K562 (cell line): ENCODE measurements around the gene ZNF749. TPM values are rescaled to one million over a fixed set of nuclear protein-coding genes. Genes with fewer than 3 reads are reported as not detected.

Experiments used
- ATAC-seq: fragments of 200-7000 bp; cut with Tn5 transposase; 3 replicates; pipeline ENCODE4 v1.9.1; 2020; ENCODE audit warnings: moderate library complexity
- BruUV-seq: library from RNA; stranded (reverse); fragments of 400-500 nt; replicated peaks from 2 replicates; lab custom pipeline; 2021; lab: Mats Ljungman, UMichigan
- CTCF ChIA-PET: fragments of 300-600 bp; formaldehyde crosslinking; extraction: SDS; loops from one replicate; lab custom pipeline; 2021; ENCODE audit warnings: low intra/inter-chr PET ratio; lab: Yijun Ruan, JAX
- POLR2A ChIA-PET: fragments of 300-600, 350-650 bp; sonication (Branson Sonifier 250); formaldehyde crosslinking; extraction: SDS; loops from one replicate; lab custom pipeline; 2021; ENCODE audit warnings: antibody characterized with exemption, inconsistent platforms; lab: Yijun Ruan, JAX
- DNase-seq, 4 experiments: peaks; one replicate each; pipeline versions ENCODE4 v3.0.0 to v3.0.0-alpha.2; 2011 to 2018; ENCODE audit warnings: low spot score in 3 of 4, mixed read lengths in 3 of 4; ENCODE audit errors: extremely low read depth in 1 of 4
- FAIRE-seq: peaks from 2 replicates; lab custom pipeline; 2011; peaks lifted over from hg19 to GRCh38; lab: Jason Lieb, UNC
- H2AFZ ChIP-seq: 2 replicates; pipeline ENCODE4 v1.6.0; 2011; ENCODE audit warnings: low read depth, low read length, control low read depth, inconsistent platforms
- H3K27ac ChIP-seq: fragments of 200-600 bp; 3 replicates; pipeline ENCODE4 v1.8.0; 2011; ENCODE audit warnings: low read depth, mild to moderate bottlenecking, control low read depth, inconsistent platforms, low read length, moderate library complexity, mixed read lengths; ENCODE audit errors: extremely low read depth
- H3K27me3 ChIP-seq, 2 experiments: fragments of 300-600 bp in 1 of 2; 2 replicates in 1 of 2; 3 replicates in 1 of 2; pipeline versions ENCODE4 v1.6.0 to v1.8.0; 2011; ENCODE audit warnings: inconsistent platforms in 2 of 2, low read length in 2 of 2, mild to moderate bottlenecking in 1 of 2, mixed read lengths in 1 of 2, moderate library complexity in 1 of 2; ENCODE audit not compliant: control insufficient read depth in 2 of 2, insufficient read depth in 2 of 2
- H3K36me3 ChIP-seq: fragments of 300-600 bp; 3 replicates; pipeline ENCODE4 v1.8.0; 2011; ENCODE audit warnings: mild to moderate bottlenecking, low read length, inconsistent platforms; ENCODE audit not compliant: control insufficient read depth, insufficient read depth
- H3K4me1 ChIP-seq, 2 experiments: fragments of 200-600 bp in 1 of 2; replicated peaks in 1 of 2; 2 replicates in 1 of 2; 3 replicates in 1 of 2; pipeline versions ENCODE4 v1.5.1 to v1.8.0; 2011; ENCODE audit warnings: inconsistent platforms in 2 of 2, low read length in 2 of 2, mild to moderate bottlenecking in 1 of 2, mixed read lengths in 1 of 2, moderate library complexity in 1 of 2; ENCODE audit not compliant: control insufficient read depth in 2 of 2, insufficient read depth in 2 of 2
- H3K4me2 ChIP-seq: 2 replicates; pipeline ENCODE4 v1.6.1; 2011; ENCODE audit warnings: low read length, control low read depth, inconsistent platforms, mixed read lengths; ENCODE audit not compliant: insufficient read depth
- H3K4me3 ChIP-seq: fragments of 200-600 bp; sonication (generic), shearing (Covaris generic); 2 replicates; pipeline ENCODE4 v1.5.1; 2016; ENCODE audit warnings: control low read depth, inconsistent platforms
- H3K79me2 ChIP-seq: fragments of 200-600 bp; 3 replicates; pipeline ENCODE4 v1.8.0; 2011; ENCODE audit warnings: low read length, inconsistent platforms; ENCODE audit not compliant: control insufficient read depth, insufficient read depth
- H3K9ac ChIP-seq, 2 experiments: 2 replicates each; pipeline versions ENCODE4 v1.6.0 to v1.6.1; 2011; ENCODE audit warnings: low read depth in 2 of 2, low read length in 2 of 2, control low read depth in 1 of 2, inconsistent platforms in 1 of 2, mild to moderate bottlenecking in 1 of 2, mixed read lengths in 1 of 2; ENCODE audit not compliant: insufficient read depth in 1 of 2
- H3K9me1 ChIP-seq: one replicate; pipeline ENCODE4 v1.6.0; 2011; ENCODE audit warnings: inconsistent platforms, mild to moderate bottlenecking, low read length, moderate library complexity; ENCODE audit not compliant: control insufficient read depth, insufficient read depth
- H3K9me3 ChIP-seq: replicated peaks from 2 replicates; pipeline ENCODE4 v1.5.1; 2011; ENCODE audit warnings: low read depth, low read length, inconsistent platforms; ENCODE audit not compliant: control insufficient read depth, insufficient read depth
- H4K20me1 ChIP-seq: replicated peaks from 2 replicates; pipeline ENCODE4 v1.6.1; 2011; ENCODE audit warnings: low read length, inconsistent platforms, mixed read lengths; ENCODE audit not compliant: control insufficient read depth, insufficient read depth
- AFF1 ChIP-seq, 2 experiments: fragments of 450-650 bp; IDR thresholded peaks; 2 replicates each; pipeline ENCODE4 v1.6.1; 2018; ENCODE audit warnings: mild to moderate bottlenecking in 2 of 2, low read depth in 1 of 2; ENCODE audit not compliant: partially characterized antibody in 2 of 2
- CCNT2 ChIP-seq: IDR thresholded peaks from 2 replicates; pipeline ENCODE4 v1.6.1; 2011; ENCODE audit warnings: borderline replicate concordance, low read depth, mild to moderate bottlenecking, moderate library complexity, mixed read lengths, low read length; ENCODE audit not compliant: insufficient read length; ENCODE audit errors: extremely low read depth
- CHD1 ChIP-seq: fragments of 200-600 bp; sonication (generic); IDR thresholded peaks from one replicate; pipeline ENCODE4 v1.6.1; 2012; ENCODE audit warnings: mild to moderate bottlenecking, moderate library complexity, low read length, inconsistent platforms
- ERF ChIP-seq: fragments of 450-650 bp; formaldehyde crosslinking; IDR thresholded peaks from 2 replicates; pipeline ENCODE4 v1.4.0; 2020; ENCODE audit warnings: mild to moderate bottlenecking, mixed read lengths
- HDAC3 ChIP-seq: fragments of 450-650 bp; IDR thresholded peaks from 2 replicates; pipeline ENCODE4 v1.6.1; 2018; ENCODE audit warnings: borderline replicate concordance, mild to moderate bottlenecking, moderate library complexity; ENCODE audit not compliant: partially characterized antibody
- HMBOX1 ChIP-seq: sonication (generic); IDR thresholded peaks from 2 replicates; pipeline ENCODE4 v1.6.1; 2016
- MAFG ChIP-seq: fragments of 450-650 bp; conservative IDR thresholded peaks from 2 replicates; pipeline ENCODE4 v1.6.1; 2016; ENCODE audit warnings: missing genetic modification characterization, missing compliant biosample characterization
- NCOA2 ChIP-seq, 2 experiments: fragments of 450-650 bp; IDR thresholded peaks; 2 replicates each; pipeline ENCODE4 v1.6.1; 2018; ENCODE audit warnings: mild to moderate bottlenecking in 2 of 2, moderate library complexity in 1 of 2; ENCODE audit not compliant: partially characterized antibody in 2 of 2
- RBM34 ChIP-seq: fragments of 200-400 bp; formaldehyde crosslinking; IDR thresholded peaks from 2 replicates; pipeline ENCODE4 v1.6.1; 2018; ENCODE audit warnings: low read length, borderline replicate concordance; ENCODE audit not compliant: insufficient read depth
- RCOR1 ChIP-seq, 2 experiments: IDR thresholded peaks; 2 replicates each; pipeline ENCODE4 v1.6.1; 2012; ENCODE audit warnings: low read depth in 2 of 2, low read length in 2 of 2, borderline replicate concordance in 1 of 2, improper control_type of control experiment in 1 of 2
- TAF7 ChIP-seq: fragments of 450-650 bp; IDR thresholded peaks from 2 replicates; pipeline ENCODE4 v1.6.1; 2016; ENCODE audit warnings: missing genetic modification characterization, missing compliant biosample characterization
- TRIM25 ChIP-seq: fragments of 450-650 bp; IDR thresholded peaks from 2 replicates; pipeline ENCODE4 v1.7.0; 2016; ENCODE audit warnings: borderline replicate concordance
- U2AF1 ChIP-seq: fragments of 200-400 bp; formaldehyde crosslinking; optimal IDR thresholded peaks from 2 replicates; pipeline ENCODE3; 2017; ENCODE audit warnings: mild to moderate bottlenecking, low read depth, low read length, moderate library complexity
- ZNF232 ChIP-seq: sonication (generic); formaldehyde crosslinking; IDR thresholded peaks from 2 replicates; pipeline ENCODE4 v1.8.0; 2022; ENCODE audit warnings: mild to moderate bottlenecking, missing genetic modification reagents
- ZNF263 ChIP-seq: sonication (generic); formaldehyde crosslinking; IDR thresholded peaks from 2 replicates; pipeline ENCODE4 v1.8.0; 2022; ENCODE audit warnings: mild to moderate bottlenecking, missing genetic modification reagents, borderline replicate concordance
- ZNF41 ChIP-seq: fragments of 250-450 bp; sonication (Bioruptor Pico); conservative IDR thresholded peaks from 2 replicates; pipeline ENCODE4 v1.4.0; 2020; ENCODE audit warnings: mild to moderate bottlenecking
- WGBS: fragments of 100-300 bp; shearing (Covaris generic); methylation state at CpG from one replicate; pipeline ENCODE4 v1.1.6; 2016; ENCODE audit warnings: low coverage, mixed read lengths; ENCODE audit not compliant: insufficient coverage; ENCODE audit errors: missing lambda C conversion rate; 5-methylcytosine and 5-hydroxymethylcytosine counted together
- in situ Hi-C: fragments of 300-500 bp; cut with MboI; formaldehyde crosslinking; loops from 4 replicates; pipeline ENCODE4 v1.15.0; 2018; ENCODE audit warnings: inconsistent platforms, mixed read lengths
- intact Hi-C: fragments of 100-400 bp; cut with micrococcal nuclease; formaldehyde crosslinking; loops from 2 replicates; pipeline ENCODE4 v1.14.2; 2022
- polyA plus RNA-seq, 8 experiments: library from polyadenylated mRNA; depleted of rRNA in 4 of 8; stranded (reverse) in 5 of 8; unstranded in 3 of 8; fragments of >200 nt; fragmentation: Nextera tagmentation in 2 of 8; fragmentation: Illumina TruSeq in 1 of 8; extraction: Ambion mirVana in 2 of 8; extraction: Trizol in 1 of 8; gene quantifications; 2 replicates each; pipeline versions ENCODE4 v1.2.1 to v1.2.3, GENCODE V29; 2011 to 2014; ENCODE audit warnings: inconsistent platforms in 1 of 8, missing spikeins in 1 of 8
- total RNA-seq, 7 experiments: library from RNA; depleted of rRNA in 6 of 7; stranded (reverse); fragments of >200 nt in 6 of 7; fragmentation: Illumina TruSeq in 2 of 7; extraction: Trizol in 2 of 7; gene quantifications; 2 replicates each; pipeline versions ENCODE4 v1.2.1 to v1.2.3, GENCODE V29; 2011 to 2021; ENCODE audit warnings: low replicate concordance in 1 of 7

The ZNF749 gene
- total and polyA plus RNA-seq, 9 of the 15 experiments (the other 6 are each of a cell fraction or from before 2014, with no cell fraction given) = 5.3 to 33.2 (median 15.0) TPM

GRCh38 chr19:57436417-57436816 is 1.3 kb downstream of the ZNF749 start:
- peaks cover 51% of the 10 kb centered on the region for H3K79me2 ChIP-seq
- POLR2A ChIA-PET = interaction anchor here (0.6 to 1.3 kb wide), 3 partner anchors 9 to 15 kb away, joined by 3 to 5 read pairs (median 3); no protein-coding TSS in a partner anchor
- no peak for TF ChIP-seq HMBOX1
- TF ChIP-seq CCNT2 = no peak
- TF ChIP-seq MAFG = no peak
- no peak for TF ChIP-seq U2AF1
- TF ChIP-seq TRIM25 = no peak
- no peak for TF ChIP-seq CHD1
- no peak for TF ChIP-seq NCOA2 (IDR thresholded peaks at IDR 0.05; ENCODE audit: partially characterized antibody in 2 of 2)
- TF ChIP-seq ERF (CRISPR knock-in tag) = no peak
- no peak for TF ChIP-seq AFF1 (IDR thresholded peaks at IDR 0.05; ENCODE audit: low read depth in 1 of 2, partially characterized antibody in 2 of 2)
- no peak for TF ChIP-seq ZNF41 (CRISPR knock-in tag)
- no peak for TF ChIP-seq HDAC3
- peak in 1 of 2 experiments; percentile 54; a peak in 1 of 4 replicates for TF ChIP-seq RCOR1 (IDR thresholded peaks at IDR 0.05; ENCODE audit: borderline replicate concordance in 1 of 2, low read depth in 2 of 2, low read length in 2 of 2)
- TF ChIP-seq TAF7 (tag) = no peak
- TF ChIP-seq ZNF263 (CRISPR knock-in tag) = no peak
- no peak for TF ChIP-seq RBM34
- TF ChIP-seq ZNF232 = no peak

More at GRCh38 chr19:57436417-57436816, 1.3 kb downstream of the ZNF749 start:
- H3K4me2 ChIP-seq = peak overlapping the region; percentile 88
- peaks cover 17% of the 10 kb centered on the region; the same call in 2 of the 3 replicates for H3K36me3 ChIP-seq
- H3K9ac ChIP-seq = peak overlapping the region; percentile 48 to 72; a peak in 1 of 4 replicates
- ATAC-seq = peak; percentile 20
- CTCF ChIA-PET = no interaction called here
- WGBS = 23% methylated on average over 1 of the region's 1 CpG
- H3K4me1 ChIP-seq = peaks cover 5 to 9% of the 10 kb centered on the region in 2 experiments; a peak in 3 of 5 replicates
- H3K27me3 ChIP-seq = no peaks in the 10 kb centered on the region
- intact Hi-C loops = no loop called here
- DNase-seq = peak in 2 of 4 experiments; percentile 59 to 73
- BruUV-seq = no TSS peak
- peak overlapping the region; percentile 78 for H3K4me3 ChIP-seq
- H3K27ac ChIP-seq = no peak overlapping the region
- in situ Hi-C loops = no loop called here
- H4K20me1 ChIP-seq = 0 out of 2 replicates have a peak, but pooled peaks cover 8% of the 10 kb centered on the region
- no peak overlapping the region for H2AFZ ChIP-seq
- H3K9me3 ChIP-seq = peaks cover 2% of the 10 kb centered on the region
- no peaks in the 10 kb centered on the region for H3K9me1 ChIP-seq
- FAIRE-seq = peak; percentile 55
